Measurements from ENCODE around the gene GLT8D2.
"Not testable (repeated sequence)": the region's sequence is repeated elsewhere in the genome, so short reads cannot be mapped to it uniquely, and the experiment has no call there.

GRCh38 chr12:104030596-104030995, 19.4 kb downstream of the GLT8D2 start:
- TF ChIP-seq CTCF, POLR2A (IDR thresholded peaks at IDR 0.05): not testable (repeated sequence)

Measured in testis (tissue), 2 donors.